RWPE2 (cell line): ENCODE results near the gene PUS7.
A peak's percentile ranks its signal among the peaks of the same experiment; 100 is the strongest.

Experiments
- ATAC-seq: fragments of 200-7000 bp; cut with Tn5 transposase; 3 replicates; pipeline ENCODE4 v1.9.1; 2021; ENCODE audit warnings: low read depth
- DNase-seq: peaks from one replicate; pipeline ENCODE4 v3.0.0-alpha.2; 2020; ENCODE audit warnings: low spot score
- H3K27ac ChIP-seq: fragments of 450-650 bp; 2 replicates; pipeline ENCODE4 v1.5.1; 2017; ENCODE audit warnings: mild to moderate bottlenecking; ENCODE audit not compliant: poor library complexity, severe bottlenecking
- H3K27me3 ChIP-seq: fragments of 250-450 bp; sonication (Bioruptor Pico); 2 replicates; pipeline ENCODE4 v1.5.1; 2021; ENCODE audit warnings: mild to moderate bottlenecking, moderate library complexity; ENCODE audit not compliant: insufficient read depth, poor library complexity, severe bottlenecking
- H3K36me3 ChIP-seq: fragments of 250-450 bp; sonication (Bioruptor Pico); 2 replicates; pipeline ENCODE4 v1.5.1; 2020; ENCODE audit warnings: low read depth, mild to moderate bottlenecking, moderate library complexity
- H3K4me1 ChIP-seq: fragments of 250-450 bp; sonication (Bioruptor Pico); 2 replicates; pipeline ENCODE4 v1.5.1; 2021; ENCODE audit warnings: mild to moderate bottlenecking, moderate library complexity; ENCODE audit not compliant: insufficient read depth, poor library complexity, severe bottlenecking
- H3K4me3 ChIP-seq: fragments of 250-450 bp; sonication (Bioruptor Pico); 2 replicates; pipeline ENCODE4 v1.5.1; 2021; ENCODE audit warnings: mild to moderate bottlenecking, moderate library complexity; ENCODE audit not compliant: severe bottlenecking
- H3K9me3 ChIP-seq: fragments of 250-450 bp; sonication (Bioruptor Pico); 2 replicates; pipeline ENCODE4 v1.5.1; 2021; ENCODE audit warnings: mild to moderate bottlenecking, moderate library complexity; ENCODE audit not compliant: severe bottlenecking
- CTCF ChIP-seq: fragments of 450-650 bp; IDR thresholded peaks from one replicate; pipeline ENCODE4 v1.5.1; 2017; ENCODE audit warnings: mild to moderate bottlenecking, moderate library complexity; ENCODE audit not compliant: poor library complexity, severe bottlenecking

PUS7 gene

DNA sequence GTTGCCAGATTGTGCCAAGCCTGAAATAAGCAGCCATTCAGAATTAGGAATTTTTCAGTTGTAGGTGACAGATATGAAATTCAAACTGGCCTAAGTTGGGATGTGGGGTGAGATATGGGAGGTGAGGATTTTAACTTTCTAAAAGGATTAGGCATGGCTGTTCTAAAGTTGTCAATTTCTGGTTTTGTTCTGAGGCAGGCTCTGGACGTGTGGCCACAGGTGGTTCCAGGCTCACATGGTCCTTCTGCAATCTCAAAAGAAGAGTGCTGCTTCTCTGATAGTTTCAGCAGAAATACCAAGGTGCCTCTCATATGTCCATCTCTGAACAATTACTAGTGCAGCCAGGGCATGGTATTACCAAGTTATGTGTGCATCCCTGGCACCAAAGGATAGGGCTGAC, 37.9 kb upstream of the PUS7 start:
- peaks cover 83% of the 10 kb centered on the region for H3K36me3 ChIP-seq
- no peaks in the 10 kb centered on the region for H3K4me1 ChIP-seq
- no peaks in the 10 kb centered on the region for H3K27me3 ChIP-seq
- no peak overlapping the region for H3K27ac ChIP-seq
- H3K9me3 ChIP-seq: no peaks in the 10 kb centered on the region
- DNase-seq (no peak), ATAC-seq (no peak)
- no peak overlapping the region for H3K4me3 ChIP-seq
- no peak for TF ChIP-seq CTCF

DNA sequence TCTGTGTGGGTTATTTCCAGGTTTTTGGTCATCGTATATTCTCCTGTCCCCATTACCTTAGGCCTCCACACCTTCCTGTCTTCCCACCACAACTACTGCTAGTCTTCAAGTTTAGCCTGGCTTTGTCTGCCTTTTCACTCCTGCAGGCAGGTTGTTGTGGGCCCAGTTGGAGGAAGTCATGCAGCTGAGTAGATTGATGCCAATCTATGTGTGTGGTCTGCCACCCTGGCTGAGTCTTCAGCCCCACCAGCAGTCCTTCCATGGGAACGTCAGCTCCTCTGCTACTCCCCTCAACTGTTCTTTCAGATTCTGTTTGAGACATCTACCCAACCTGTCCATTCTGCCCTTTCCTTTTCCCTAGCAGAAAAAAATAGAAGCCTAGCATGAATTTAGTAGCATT, 16.3 kb upstream of the PUS7 start:
- H3K9me3 ChIP-seq: no peaks in the 10 kb centered on the region
- H3K4me3 ChIP-seq: no peak overlapping the region
- ATAC-seq: no peak
- no peak overlapping the region for H3K27ac ChIP-seq
- no peak for TF ChIP-seq CTCF
- H3K4me1 ChIP-seq: no peaks in the 10 kb centered on the region
- no peaks in the 10 kb centered on the region for H3K27me3 ChIP-seq
- peaks cover 83% of the 10 kb centered on the region for H3K36me3 ChIP-seq
- DNase-seq: no peak

DNA sequence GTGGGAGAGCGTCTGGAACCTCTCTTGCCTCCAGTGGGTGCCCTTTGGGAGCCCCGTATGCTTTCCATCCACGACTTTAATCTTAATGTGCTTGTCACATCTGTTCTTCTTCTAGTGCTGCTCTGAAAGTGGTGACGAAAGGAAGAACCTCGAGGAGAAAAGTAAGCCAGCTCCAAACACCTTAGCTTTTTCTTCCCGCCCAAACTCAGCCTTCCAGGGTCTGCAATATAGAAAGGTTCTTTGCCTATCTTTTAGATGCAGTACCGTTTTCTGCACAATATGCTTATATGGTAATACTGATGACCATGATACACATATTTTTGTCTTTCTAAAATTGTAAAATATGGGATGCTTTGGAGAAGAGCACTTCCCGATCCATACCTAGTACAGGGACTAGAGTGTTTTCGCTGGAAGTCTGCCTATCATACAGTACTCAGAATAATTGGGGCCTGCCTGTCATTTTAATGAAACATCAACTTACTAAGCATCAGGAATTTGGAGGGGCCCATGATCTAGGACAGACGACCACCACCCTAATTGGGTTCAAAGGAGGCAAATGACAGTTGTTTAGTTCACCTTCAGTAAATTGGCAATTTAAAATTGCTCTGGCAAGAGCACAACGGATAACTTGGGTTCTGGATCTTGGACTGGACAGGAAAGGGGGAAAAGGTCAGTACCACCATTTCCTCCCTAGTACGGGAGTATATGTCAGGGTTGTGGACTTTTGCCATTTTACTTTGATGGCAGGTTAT, 10.8 kb upstream of the PUS7 start:
- TF ChIP-seq CTCF: no peak
- no peak for DNase-seq
- H3K27ac ChIP-seq: no peak overlapping the region

DNA sequence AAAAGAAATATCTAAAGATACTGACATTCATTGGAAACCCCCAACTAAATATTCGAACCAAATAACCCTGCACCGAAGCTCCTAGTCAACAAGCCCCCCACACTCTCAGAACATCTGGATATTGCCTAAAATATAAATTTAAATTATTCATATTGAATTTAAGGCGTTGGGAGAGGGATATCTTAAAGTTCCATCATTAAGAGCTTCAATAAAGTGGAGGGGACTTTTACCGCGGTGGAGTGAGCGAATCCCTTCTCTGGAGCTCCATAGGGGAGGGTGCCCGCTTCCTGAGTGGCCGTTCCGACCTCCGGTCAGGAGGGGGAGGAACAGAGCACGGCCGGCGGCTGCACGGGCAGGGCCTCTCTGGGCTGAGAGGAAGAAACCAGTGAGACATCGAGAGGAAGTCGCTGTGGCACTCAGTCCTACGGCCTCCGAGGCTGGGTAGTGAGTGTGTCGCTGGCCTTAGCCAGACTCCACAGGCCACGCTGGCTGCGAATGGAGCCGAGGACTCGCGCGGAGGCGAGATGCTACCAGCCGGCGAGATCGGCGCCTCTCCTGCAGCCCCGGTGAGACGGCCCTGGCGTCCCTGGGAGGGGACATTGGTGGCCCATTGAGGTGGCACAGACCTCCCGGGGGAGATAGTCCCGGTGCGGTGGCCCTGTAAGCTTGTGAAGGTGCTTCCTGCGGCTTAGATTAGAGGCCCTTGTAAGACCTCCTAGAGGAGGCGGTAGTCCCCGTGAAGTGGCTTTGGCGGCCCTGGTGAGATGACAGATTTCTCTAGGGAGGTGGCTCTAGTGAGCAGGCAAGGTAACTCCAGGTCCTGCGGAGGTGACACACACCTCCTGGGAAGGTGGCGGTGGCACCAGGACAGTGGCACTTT, 10.0 kb upstream of the PUS7 start, which contains the start of gene RINT1:
Gene RINT1 (plus strand): TSS at position 410 of the 880 bp plus-strand sequence. CDS start 115 bp downstream, at position 525.
- TF ChIP-seq CTCF: peak; percentile 94
- H3K27ac ChIP-seq: peak within 1 kb of the TSS; percentile 17
- peaks cover 32% of the 10 kb centered on the region for H3K36me3 ChIP-seq
- ATAC-seq (peak; percentile 100), DNase-seq (peak; percentile 88)
- H3K4me1 ChIP-seq: peaks cover 5% of the 10 kb centered on the region
- H3K4me3 ChIP-seq: peak within 1 kb of the TSS; percentile 89
- H3K9me3 ChIP-seq: no peaks in the 10 kb centered on the region
- H3K27me3 ChIP-seq: no peaks in the 10 kb centered on the region

More for the DNA sequence above, 10.8 kb upstream of the PUS7 start:
- no peak; the same call in 2 of the 3 replicates for ATAC-seq
- peaks cover 40% of the 10 kb centered on the region for H3K36me3 ChIP-seq
- H3K27me3 ChIP-seq: no peaks in the 10 kb centered on the region
- peak overlapping the region; percentile 89 for H3K4me3 ChIP-seq
- no peaks in the 10 kb centered on the region for H3K9me3 ChIP-seq
- peaks cover 5% of the 10 kb centered on the region for H3K4me1 ChIP-seq
